OCI-LY3 (cell line): ENCODE results near the gene RAP1GAP2.

ENCODE experiments used
- CTCF ChIP-seq: fragments of 200-600, 300-600 bp; sonication (generic); IDR thresholded peaks from 2 replicates; pipeline ENCODE4 v1.5.1; 2014; ENCODE audit warnings: antibody characterized with exemption, low read length, low read depth
- EZH2phosphoT487 ChIP-seq: fragments of 200-600 bp; shearing (Covaris generic); IDR thresholded peaks from 2 replicates; pipeline ENCODE4 v1.6.1; 2018; ENCODE audit warnings: antibody characterized with exemption, mixed run types, low read depth

- TF ChIP-seq CTCF (no peak), EZH2phosphoT487 (no peak)
Observed at GRCh38 chr17:3035968-3036280, 239.7 kb downstream of the RAP1GAP2 start.
